ENCODE measurements around the gene RDH5. TPM values are rescaled to one million over a fixed set of nuclear protein-coding genes. Genes with fewer than 3 reads are reported as not detected.
A peak's percentile ranks its signal among the peaks of the same experiment; 100 is the strongest.

The RDH5 gene
- total and polyA plus RNA-seq, 2 of the 13 experiments (the other 11 are each of a cell fraction or from before 2014, with no cell fraction given), result 2.6 to 5.7 TPM

GRCh38 chr12:55715833-55716581, 4.2 kb upstream of the RDH5 start, which contains the start of gene BLOC1S1 (continued):
- 0 out of 2 replicates have a peak, but pooled peaks have one; percentile 20 for TF ChIP-seq ARID2 (CRISPR knock-in tag; IDR thresholded peaks at IDR 0.05; ENCODE audit: borderline replicate concordance)
- peak; percentile 56; the same call in 1 of the 2 replicates for TF ChIP-seq KLF15 (CRISPR knock-in tag; IDR thresholded peaks at IDR 0.05; ENCODE audit: borderline replicate concordance)
- no peak for TF ChIP-seq KMT2A (CRISPR knock-in tag; IDR thresholded peaks at IDR 0.05)
- TF ChIP-seq PLRG1 (conservative IDR thresholded peaks at IDR 0.05), result no peak
- no peak for TF ChIP-seq ZBTB40 (IDR thresholded peaks at IDR 0.05)
- TF ChIP-seq ZBTB40 (CRISPR knock-in tag; IDR thresholded peaks at IDR 0.05), result peak; percentile 67
- TF ChIP-seq GTF2F1 (IDR thresholded peaks at IDR 0.05; ENCODE audit: low read length), result peak; percentile 71; the same call in 1 of the 2 replicates
- 0 out of 2 replicates have a peak, but pooled peaks have one; percentile 30 for TF ChIP-seq MIER2 (CRISPR knock-in tag; IDR thresholded peaks at IDR 0.05)
- no peak; the same call in 1 of the 2 replicates for TF ChIP-seq SALL2 (CRISPR knock-in tag; IDR thresholded peaks at IDR 0.05)
- no peak for TF ChIP-seq MYNN (CRISPR knock-in tag; IDR thresholded peaks at IDR 0.05; ENCODE audit: low read depth)
- no peak for TF ChIP-seq MAZ (IDR thresholded peaks at IDR 0.05; ENCODE audit: borderline replicate concordance, low read depth, low read length)
- peak; percentile 41; the same call in 1 of the 2 replicates for TF ChIP-seq MAZ (CRISPR knock-in tag; IDR thresholded peaks at IDR 0.05; ENCODE audit: low read depth)
- TF ChIP-seq ZNF441 (CRISPR knock-in tag; IDR thresholded peaks at IDR 0.05; ENCODE audit: borderline replicate concordance), result peak; percentile 45; the same call in 1 of the 2 replicates
- TF ChIP-seq HIVEP1 (CRISPR knock-in tag; IDR thresholded peaks at IDR 0.05), result no peak
- peak; percentile 72 for TF ChIP-seq POLR2G (IDR thresholded peaks at IDR 0.05; ENCODE audit: low read depth, low read length)
- no peak for TF ChIP-seq NAIF1 (CRISPR knock-in tag; IDR thresholded peaks at IDR 0.05; ENCODE audit: borderline replicate concordance)
- peak in 1 of 2 experiments; percentile 36; a peak in 1 of 4 replicates for TF ChIP-seq EP300 (IDR thresholded peaks at IDR 0.05; ENCODE audit: low read depth in 2 of 2, low read length in 2 of 2)
- TF ChIP-seq EP300 (CRISPR knock-in tag; IDR thresholded peaks at IDR 0.05; ENCODE audit: borderline replicate concordance), result peak; percentile 75
- TF ChIP-seq ZNF776 (CRISPR knock-in tag; IDR thresholded peaks at IDR 0.05), result no peak; the same call in 1 of the 2 replicates
